ENCODE data around the gene GEMIN8. TPM values are rescaled to one million over a fixed set of nuclear protein-coding genes. Genes with fewer than 3 reads are reported as not detected.

The GEMIN8 gene
- total RNA-seq, 1 experiment from 2014 or later: 7.7 TPM

DNA sequence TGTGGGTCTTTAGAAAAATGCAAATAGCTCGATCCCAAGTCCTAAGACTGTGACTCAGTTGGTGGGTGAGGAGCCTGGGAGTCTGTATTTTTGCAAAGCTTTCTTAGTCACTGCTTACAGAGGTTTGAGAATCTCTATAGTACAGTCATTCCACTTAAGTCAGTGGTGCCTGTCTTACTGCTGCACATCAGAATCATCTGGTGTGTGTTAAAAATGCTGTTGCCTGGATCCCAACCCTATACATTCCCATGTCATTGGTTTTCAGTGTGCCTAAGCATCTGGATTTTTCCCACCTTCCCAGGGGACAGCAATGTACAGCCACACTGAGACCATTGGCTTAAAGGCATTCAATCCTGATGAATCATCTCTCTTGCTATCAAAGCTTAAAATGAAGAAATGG lies 21.0 kb upstream of the GEMIN8 start:
- H3K27me3 ChIP-seq (replicated peaks; ENCODE audit: control insufficient read depth, insufficient read depth, low read length): no peaks in the 10 kb centered on the region
- TF ChIP-seq, protein P1, sequence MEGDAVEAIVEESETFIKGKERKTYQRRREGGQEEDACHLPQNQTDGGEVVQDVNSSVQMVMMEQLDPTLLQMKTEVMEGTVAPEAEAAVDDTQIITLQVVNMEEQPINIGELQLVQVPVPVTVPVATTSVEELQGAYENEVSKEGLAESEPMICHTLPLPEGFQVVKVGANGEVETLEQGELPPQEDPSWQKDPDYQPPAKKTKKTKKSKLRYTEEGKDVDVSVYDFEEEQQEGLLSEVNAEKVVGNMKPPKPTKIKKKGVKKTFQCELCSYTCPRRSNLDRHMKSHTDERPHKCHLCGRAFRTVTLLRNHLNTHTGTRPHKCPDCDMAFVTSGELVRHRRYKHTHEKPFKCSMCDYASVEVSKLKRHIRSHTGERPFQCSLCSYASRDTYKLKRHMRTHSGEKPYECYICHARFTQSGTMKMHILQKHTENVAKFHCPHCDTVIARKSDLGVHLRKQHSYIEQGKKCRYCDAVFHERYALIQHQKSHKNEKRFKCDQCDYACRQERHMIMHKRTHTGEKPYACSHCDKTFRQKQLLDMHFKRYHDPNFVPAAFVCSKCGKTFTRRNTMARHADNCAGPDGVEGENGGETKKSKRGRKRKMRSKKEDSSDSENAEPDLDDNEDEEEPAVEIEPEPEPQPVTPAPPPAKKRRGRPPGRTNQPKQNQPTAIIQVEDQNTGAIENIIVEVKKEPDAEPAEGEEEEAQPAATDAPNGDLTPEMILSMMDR (IDR thresholded peaks at IDR 0.05; ENCODE audit: insufficient read depth in 1 of 2, low read depth in 1 of 2, low read length in 1 of 2, severe bottlenecking in 1 of 2, unreplicated experiment in 1 of 2): no peak
- H3K4me1 Mint-ChIP-seq (ENCODE audit: low read depth, unreplicated experiment): no peaks in the 10 kb centered on the region
- intact Hi-C loops (cut with micrococcal nuclease; ENCODE audit: unreplicated experiment): loop anchor here (5.0 kb wide), 1 partner anchor 477 kb away; the partner anchor contains the start of gene GLRA2
- H3K4me3 Mint-ChIP-seq (ENCODE audit: unreplicated experiment): no peak overlapping the region
- no peaks in the 10 kb centered on the region for H3K27me3 Mint-ChIP-seq (ENCODE audit: insufficient read depth, unreplicated experiment)
- ChIA-PET POLR2A (no interaction called here), CTCF (no interaction called here)
- DNase-seq: no peak
- no TSS peak for BruUV-seq (replicated peaks)
- no peak overlapping the region for H3K27ac Mint-ChIP-seq (ENCODE audit: unreplicated experiment)
- H3K9me3 ChIP-seq: no peaks in the 10 kb centered on the region
- H3K4me3 ChIP-seq (ENCODE audit: low read depth, low read length): no peak overlapping the region
- H3K9me3 Mint-ChIP-seq (ENCODE audit: unreplicated experiment): no peaks in the 10 kb centered on the region
- no peaks in the 10 kb centered on the region for H3K4me1 ChIP-seq
- H3K36me3 ChIP-seq (ENCODE audit: control insufficient read depth, insufficient read depth, low read length): no peaks in the 10 kb centered on the region
- H3K36me3 Mint-ChIP-seq (ENCODE audit: insufficient read depth, unreplicated experiment): no peaks in the 10 kb centered on the region

DNA sequence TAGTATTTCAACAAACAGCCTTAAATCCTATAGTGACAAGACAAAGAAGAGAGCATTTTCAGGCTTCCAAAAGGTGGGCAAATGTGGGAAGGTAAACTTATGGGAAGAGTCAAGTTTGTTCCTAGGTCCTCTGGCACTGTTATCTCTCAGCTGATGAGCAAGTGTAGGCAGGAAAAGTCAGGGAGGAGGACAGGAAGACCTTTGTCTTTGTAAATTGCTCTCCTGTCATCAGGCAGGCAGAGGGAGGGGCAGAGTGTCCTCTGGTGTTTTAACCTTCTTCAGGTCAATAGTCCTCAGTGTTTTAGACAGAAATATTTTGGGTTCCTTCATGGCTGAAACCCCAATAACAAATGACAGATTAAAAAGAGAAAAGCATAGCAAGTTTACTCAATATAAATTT lies 13.5 kb upstream of the GEMIN8 start:
- Histone ChIP-seq H3K4me3 (ENCODE audit: low read depth, low read length) (no peak overlapping the region), H3K4me1 (no peaks in the 10 kb centered on the region), H3K27me3 (replicated peaks; ENCODE audit: control insufficient read depth, insufficient read depth, low read length) (no peaks in the 10 kb centered on the region), H3K36me3 (ENCODE audit: control insufficient read depth, insufficient read depth, low read length) (no peaks in the 10 kb centered on the region), H3K9me3 (no peaks in the 10 kb centered on the region)
- no TSS peak for BruUV-seq (replicated peaks)
- Mint-ChIP-seq H3K4me3 (ENCODE audit: unreplicated experiment) (no peak overlapping the region), H3K36me3 (ENCODE audit: insufficient read depth, unreplicated experiment) (no peaks in the 10 kb centered on the region), H3K27ac (ENCODE audit: unreplicated experiment) (no peak overlapping the region), H3K4me1 (ENCODE audit: low read depth, unreplicated experiment) (no peaks in the 10 kb centered on the region), H3K27me3 (ENCODE audit: insufficient read depth, unreplicated experiment) (no peaks in the 10 kb centered on the region), H3K9me3 (ENCODE audit: unreplicated experiment) (no peaks in the 10 kb centered on the region)
- intact Hi-C loops (cut with micrococcal nuclease; ENCODE audit: unreplicated experiment): no loop called here
- POLR2A ChIA-PET: no interaction called here
- TF ChIP-seq, protein P1 (IDR thresholded peaks at IDR 0.05; ENCODE audit: insufficient read depth in 1 of 2, low read depth in 1 of 2, low read length in 1 of 2, severe bottlenecking in 1 of 2, unreplicated experiment in 1 of 2): no peak
- CTCF ChIA-PET: no interaction called here
- no peak for DNase-seq

DNA sequence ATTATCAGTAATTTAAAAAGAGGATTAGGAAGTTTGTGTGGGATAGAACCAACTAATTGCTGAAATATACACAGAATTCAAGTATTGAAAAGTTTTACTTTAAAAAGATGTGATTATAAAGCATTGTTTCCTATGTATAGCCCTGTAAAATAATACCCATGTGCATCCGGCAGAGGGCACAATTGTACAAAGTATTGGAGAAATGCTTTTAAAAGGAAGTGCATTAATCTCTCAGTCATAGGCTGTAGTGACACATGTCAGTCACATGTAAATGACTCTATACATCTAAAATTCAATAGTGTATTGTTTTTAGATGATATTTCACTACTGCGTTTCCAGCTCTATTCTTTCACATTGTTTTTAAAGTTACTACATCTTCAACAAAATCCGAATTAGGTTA lies 9.7 kb upstream of the GEMIN8 start:
- Histone ChIP-seq H3K27me3 (replicated peaks; ENCODE audit: control insufficient read depth, insufficient read depth, low read length) (no peaks in the 10 kb centered on the region), H3K4me3 (ENCODE audit: low read depth, low read length) (no peak overlapping the region), H3K9me3 (no peaks in the 10 kb centered on the region), H3K36me3 (ENCODE audit: control insufficient read depth, insufficient read depth, low read length) (no peaks in the 10 kb centered on the region), H3K4me1 (no peaks in the 10 kb centered on the region)
- peaks cover 4% of the 10 kb centered on the region for H3K27me3 Mint-ChIP-seq (ENCODE audit: insufficient read depth, unreplicated experiment)
- no peaks in the 10 kb centered on the region for H3K4me1 Mint-ChIP-seq (ENCODE audit: low read depth, unreplicated experiment)
- CTCF ChIA-PET: no interaction called here
- H3K27ac Mint-ChIP-seq (ENCODE audit: unreplicated experiment): no peak overlapping the region
- TF ChIP-seq, protein P1 (IDR thresholded peaks at IDR 0.05; ENCODE audit: insufficient read depth in 1 of 2, low read depth in 1 of 2, low read length in 1 of 2, severe bottlenecking in 1 of 2, unreplicated experiment in 1 of 2): peak; percentile 31 to 42
- POLR2A ChIA-PET: no interaction called here
- H3K4me3 Mint-ChIP-seq (ENCODE audit: unreplicated experiment): no peak overlapping the region
- DNase-seq: peak; percentile 34 to 47
- no peaks in the 10 kb centered on the region for H3K36me3 Mint-ChIP-seq (ENCODE audit: insufficient read depth, unreplicated experiment)
- intact Hi-C loops (cut with micrococcal nuclease; ENCODE audit: unreplicated experiment): loop anchor here (1.0 kb wide), 2 partner anchors 489 to 1204 kb away; no protein-coding TSS in a partner anchor
- H3K9me3 Mint-ChIP-seq (ENCODE audit: unreplicated experiment): no peaks in the 10 kb centered on the region
- no TSS peak for BruUV-seq (replicated peaks)
